K562 (cell line): ENCODE results near the gene EBF4. TPM values are rescaled to one million over a fixed set of nuclear protein-coding genes. Genes with fewer than 3 reads are reported as not detected.

Source experiments
- AFF1 ChIP-seq, 2 experiments: fragments of 450-650 bp; IDR thresholded peaks; 2 replicates each; pipeline ENCODE4 v1.6.1; 2018; ENCODE audit warnings: mild to moderate bottlenecking in 2 of 2, low read depth in 1 of 2; ENCODE audit not compliant: partially characterized antibody in 2 of 2
- EHMT2 ChIP-seq: fragments of 450-650 bp; IDR thresholded peaks from 2 replicates; pipeline ENCODE4 v1.6.1; 2018; ENCODE audit warnings: antibody characterized with exemption
- GTF2E2 ChIP-seq: fragments of 200-800 bp; sonication (Bioruptor generic); IDR thresholded peaks from 2 replicates; pipeline ENCODE4 v1.6.1; 2016; ENCODE audit warnings: missing genetic modification characterization, missing compliant biosample characterization
- HDAC1 ChIP-seq, 2 experiments: fragments of 450-650 bp; IDR thresholded peaks; 2 replicates each; pipeline ENCODE4 v1.6.1; 2016 to 2017; ENCODE audit warnings: inconsistent platforms in 1 of 2, mild to moderate bottlenecking in 1 of 2, moderate library complexity in 1 of 2
- MAFG ChIP-seq: fragments of 450-650 bp; conservative IDR thresholded peaks from 2 replicates; pipeline ENCODE4 v1.6.1; 2016; ENCODE audit warnings: missing genetic modification characterization, missing compliant biosample characterization
- MNT ChIP-seq, 2 experiments: fragments of 450-650 bp; conservative IDR thresholded peaks; 2 replicates each; pipeline ENCODE4 v1.6.1; 2017; ENCODE audit warnings: mild to moderate bottlenecking in 2 of 2, moderate library complexity in 2 of 2
- NR2C2 ChIP-seq, 2 experiments: fragments of 200-800 bp in 1 of 2; sonication (Bioruptor generic) in 1 of 2; sonication (generic) in 1 of 2; formaldehyde crosslinking in 1 of 2; IDR thresholded peaks; 2 replicates each; pipeline versions ENCODE4 v1.6.1 to v1.8.0; 2016 to 2022; ENCODE audit warnings: mild to moderate bottlenecking in 1 of 2, missing compliant biosample characterization in 1 of 2, missing genetic modification characterization in 1 of 2, missing genetic modification reagents in 1 of 2
- PHF20 ChIP-seq: fragments of 450-650 bp; IDR thresholded peaks from 2 replicates; pipeline ENCODE4 v1.6.1; 2018; ENCODE audit not compliant: partially characterized antibody
- PHF8 ChIP-seq: fragments of 200-600 bp; sonication (generic); IDR thresholded peaks from 2 replicates; pipeline ENCODE4 v1.6.1; 2012; ENCODE audit warnings: mixed run types, mild to moderate bottlenecking, inconsistent platforms, low read length, moderate library complexity, borderline replicate concordance
- POLR2B ChIP-seq: fragments of 450-650 bp; IDR thresholded peaks from 2 replicates; pipeline ENCODE4 v1.6.1; 2018; ENCODE audit warnings: low read depth; ENCODE audit not compliant: partially characterized antibody
- SP1 ChIP-seq: sonication (generic); formaldehyde crosslinking; IDR thresholded peaks from 2 replicates; pipeline ENCODE4 v1.8.1; 2022; ENCODE audit warnings: mild to moderate bottlenecking, missing genetic modification reagents
- SREBF1 ChIP-seq: fragments of 150-350 bp; IDR thresholded peaks from 2 replicates; pipeline ENCODE4 v1.6.1; 2014; ENCODE audit warnings: antibody characterized with exemption, low read depth, low read length, borderline replicate concordance
- polyA plus RNA-seq, 8 experiments: library from polyadenylated mRNA; depleted of rRNA in 4 of 8; stranded (reverse) in 5 of 8; unstranded in 3 of 8; fragments of >200 nt; fragmentation: Nextera tagmentation in 2 of 8; fragmentation: Illumina TruSeq in 1 of 8; extraction: Ambion mirVana in 2 of 8; extraction: Trizol in 1 of 8; gene quantifications; 2 replicates each; pipeline versions ENCODE4 v1.2.1 to v1.2.3, GENCODE V29; 2011 to 2014; ENCODE audit warnings: inconsistent platforms in 1 of 8, missing spikeins in 1 of 8
- total RNA-seq, 7 experiments: library from RNA; depleted of rRNA in 6 of 7; stranded (reverse); fragments of >200 nt in 6 of 7; fragmentation: Illumina TruSeq in 2 of 7; extraction: Trizol in 2 of 7; gene quantifications; 2 replicates each; pipeline versions ENCODE4 v1.2.1 to v1.2.3, GENCODE V29; 2011 to 2021; ENCODE audit warnings: low replicate concordance in 1 of 7

EBF4 gene
- total and polyA plus RNA-seq, 9 of the 15 experiments (the other 6 are each of a cell fraction or from before 2014, with no cell fraction given): 0.09 TPM; not detected in 8

DNA sequence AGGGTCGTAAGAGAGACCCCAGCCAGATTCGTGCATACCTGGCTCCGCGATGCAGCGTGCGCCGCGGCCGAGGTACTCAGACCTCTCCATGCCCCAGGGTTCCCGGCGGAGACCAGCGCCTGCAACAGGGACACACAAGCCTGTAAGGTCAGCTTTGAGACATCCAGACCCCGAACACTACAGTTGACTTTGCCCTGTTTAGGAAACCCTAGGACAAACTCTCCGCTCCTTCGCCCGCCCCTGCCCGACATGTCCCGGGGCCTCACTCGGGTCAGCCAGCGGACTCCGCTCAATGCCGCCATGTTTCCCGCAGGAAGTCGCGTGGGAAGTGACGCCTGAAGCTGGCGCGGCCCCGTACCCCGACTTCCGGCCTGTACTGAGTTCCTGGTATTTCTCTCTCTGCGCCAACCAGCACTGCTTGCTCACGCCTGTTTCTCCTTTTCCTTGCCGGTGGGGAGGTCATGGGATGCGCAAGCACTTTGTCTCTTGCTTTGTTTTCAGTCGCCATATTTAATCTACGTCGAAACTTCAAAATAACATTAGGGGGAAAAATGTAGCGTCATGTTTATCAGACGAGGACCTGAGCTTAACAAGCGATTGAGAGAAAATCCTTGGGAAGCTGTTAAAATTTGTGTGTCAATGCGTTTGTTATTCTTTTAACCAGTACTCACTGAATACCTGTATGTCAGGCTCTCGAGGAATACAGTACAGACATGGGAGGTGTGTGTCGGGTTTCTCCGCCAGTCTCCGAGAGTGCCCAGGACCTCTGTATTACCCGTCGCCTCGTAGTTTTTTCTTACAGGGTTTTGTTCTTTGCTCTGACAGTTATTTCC lies 28.5 kb upstream of the EBF4 start, which contains the start of gene IDH3B (continued):
- TF ChIP-seq AFF1 (IDR thresholded peaks at IDR 0.05; ENCODE audit: low read depth in 1 of 2, partially characterized antibody in 2 of 2): peak in 1 of 2 experiments; percentile 62
- peak; percentile 55; the same call in 1 of the 2 replicates for TF ChIP-seq SREBF1
- TF ChIP-seq HDAC1 (IDR thresholded peaks at IDR 0.05): peak in 1 of 2 experiments; percentile 83; a peak in 2 of 4 replicates
- peak; percentile 99 for TF ChIP-seq PHF20
- TF ChIP-seq EHMT2: peak; percentile 62
- TF ChIP-seq POLR2B: peak; percentile 78
- 0 out of 2 replicates have a peak, but pooled peaks have one; percentile 54 for TF ChIP-seq GTF2E2
- peak; percentile 71 to 88 for TF ChIP-seq MNT (conservative IDR thresholded peaks at IDR 0.05)
- peak; percentile 42 for TF ChIP-seq SP1 (CRISPR knock-in tag)
- peak; percentile 89; the same call in 1 of the 2 replicates for TF ChIP-seq PHF8
- TF ChIP-seq MAFG (tag): 0 out of 2 replicates have a peak, but pooled peaks have one; percentile 7
- TF ChIP-seq NR2C2 (CRISPR knock-in tag; IDR thresholded peaks at IDR 0.05): peak; percentile 45
- TF ChIP-seq NR2C2 (tag; IDR thresholded peaks at IDR 0.05): peak; percentile 77
